HepG2 (cell line): ENCODE results near the gene TNNT1. TPM values are rescaled to one million over a fixed set of nuclear protein-coding genes. Genes with fewer than 3 reads are reported as not detected.

Experiments
- ATRX ChIP-seq: sonication (generic); formaldehyde crosslinking; IDR thresholded peaks from 2 replicates; pipeline ENCODE4 v1.4.0; 2020; ENCODE audit warnings: missing genetic modification reagents, borderline replicate concordance
- GABPB1 ChIP-seq: IDR thresholded peaks from 2 replicates; pipeline ENCODE4 v1.6.1; 2016; ENCODE audit warnings: mild to moderate bottlenecking, missing genetic modification reagents, moderate library complexity, missing compliant biosample characterization
- HDAC1 ChIP-seq: sonication (generic); formaldehyde crosslinking; IDR thresholded peaks from 2 replicates; pipeline ENCODE4 v1.5.1; 2020; ENCODE audit warnings: mild to moderate bottlenecking, missing genetic modification reagents
- KDM2A ChIP-seq: sonication (generic); formaldehyde crosslinking; IDR thresholded peaks from 2 replicates; pipeline ENCODE4 v1.4.0; 2020; ENCODE audit warnings: low read depth, missing genetic modification reagents, borderline replicate concordance
- MTA1 ChIP-seq: sonication (generic); formaldehyde crosslinking; IDR thresholded peaks from 2 replicates; pipeline ENCODE4 v1.4.0; 2020; ENCODE audit warnings: missing genetic modification reagents, mild to moderate bottlenecking, borderline replicate concordance
- PTBP1 ChIP-seq: fragments of 200-400 bp; formaldehyde crosslinking; IDR thresholded peaks from 2 replicates; pipeline ENCODE4 v1.6.1; 2018; ENCODE audit warnings: low read length, low read depth; ENCODE audit not compliant: poor library complexity, severe bottlenecking
- SAP130 ChIP-seq: IDR thresholded peaks from 2 replicates; pipeline ENCODE4 v1.6.1; 2016; ENCODE audit warnings: low read depth
- SSRP1 ChIP-seq: IDR thresholded peaks from 2 replicates; pipeline ENCODE4 v1.6.1; 2016; ENCODE audit warnings: control low read depth
- STAT5B ChIP-seq: sonication (generic); formaldehyde crosslinking; IDR thresholded peaks from 2 replicates; pipeline ENCODE4 v1.4.0; 2020; ENCODE audit warnings: missing genetic modification reagents
- ZBTB20 ChIP-seq: sonication (generic); formaldehyde crosslinking; IDR thresholded peaks from 2 replicates; pipeline ENCODE4 v1.8.1; 2023; ENCODE audit warnings: missing genetic modification reagents, low read depth, mild to moderate bottlenecking, borderline replicate concordance
- ZNF24 ChIP-seq: fragments of 450-650 bp; IDR thresholded peaks from 2 replicates; pipeline ENCODE4 v1.6.1; 2017; ENCODE audit warnings: antibody characterized with exemption, mild to moderate bottlenecking
- ZNF501 ChIP-seq: sonication (generic); formaldehyde crosslinking; IDR thresholded peaks from 2 replicates; pipeline ENCODE4 v1.5.1; 2020; ENCODE audit warnings: mild to moderate bottlenecking, moderate library complexity, missing genetic modification reagents
- ZNF530 ChIP-seq: sonication (generic); formaldehyde crosslinking; IDR thresholded peaks from 2 replicates; pipeline ENCODE4 v1.5.0; 2020; ENCODE audit warnings: low read depth, mild to moderate bottlenecking, missing genetic modification reagents
- polyA plus RNA-seq, 8 experiments: library from polyadenylated mRNA; depleted of rRNA in 3 of 8; stranded (reverse) in 7 of 8; unstranded in 1 of 8; fragments of >200 nt; fragmentation: Illumina TruSeq in 4 of 8; extraction: Trizol in 4 of 8; gene quantifications; 2 replicates each; pipeline versions ENCODE4 v1.2.1 to v1.2.3, GENCODE V29; 2011 to 2016; ENCODE audit warnings: low read depth in 4 of 8, missing spikeins in 1 of 8, mixed read lengths in 1 of 8; ENCODE audit not compliant: insufficient read depth in 1 of 8
- total RNA-seq, 5 experiments: library from RNA; depleted of rRNA; stranded (reverse); fragments of >200 nt; fragmentation: Illumina TruSeq; extraction: Trizol; gene quantifications; 2 replicates each; pipeline ENCODE4 v1.2.3, GENCODE V29; 2016; ENCODE audit warnings: low read depth in 1 of 5
- TF ChIP-seq, protein P1 (sequence below): sonication (generic); formaldehyde crosslinking; IDR thresholded peaks from 2 replicates; pipeline ENCODE4 v1.8.1; 2022; ENCODE audit warnings: low read depth, mild to moderate bottlenecking, missing genetic modification reagents
- TF ChIP-seq, protein P2 (sequence below): sonication (generic); formaldehyde crosslinking; IDR thresholded peaks from 2 replicates; pipeline ENCODE4 v1.4.0; 2020; ENCODE audit warnings: missing genetic modification reagents, low read depth, mild to moderate bottlenecking, borderline replicate concordance
- TF ChIP-seq, protein P3 (sequence below): sonication (generic); formaldehyde crosslinking; IDR thresholded peaks from 2 replicates; pipeline ENCODE4 v1.4.0; 2020; ENCODE audit warnings: missing genetic modification reagents, borderline replicate concordance
- TF ChIP-seq, protein P4 (sequence below): sonication (generic); formaldehyde crosslinking; IDR thresholded peaks from 2 replicates; pipeline ENCODE4 v1.4.0; 2020; ENCODE audit warnings: missing genetic modification reagents

The TNNT1 gene
- total and polyA plus RNA-seq, 2 of the 13 experiments (the other 11 are each of a cell fraction or from before 2014, with no cell fraction given) = 1.3 to 2.4 TPM

DNA sequence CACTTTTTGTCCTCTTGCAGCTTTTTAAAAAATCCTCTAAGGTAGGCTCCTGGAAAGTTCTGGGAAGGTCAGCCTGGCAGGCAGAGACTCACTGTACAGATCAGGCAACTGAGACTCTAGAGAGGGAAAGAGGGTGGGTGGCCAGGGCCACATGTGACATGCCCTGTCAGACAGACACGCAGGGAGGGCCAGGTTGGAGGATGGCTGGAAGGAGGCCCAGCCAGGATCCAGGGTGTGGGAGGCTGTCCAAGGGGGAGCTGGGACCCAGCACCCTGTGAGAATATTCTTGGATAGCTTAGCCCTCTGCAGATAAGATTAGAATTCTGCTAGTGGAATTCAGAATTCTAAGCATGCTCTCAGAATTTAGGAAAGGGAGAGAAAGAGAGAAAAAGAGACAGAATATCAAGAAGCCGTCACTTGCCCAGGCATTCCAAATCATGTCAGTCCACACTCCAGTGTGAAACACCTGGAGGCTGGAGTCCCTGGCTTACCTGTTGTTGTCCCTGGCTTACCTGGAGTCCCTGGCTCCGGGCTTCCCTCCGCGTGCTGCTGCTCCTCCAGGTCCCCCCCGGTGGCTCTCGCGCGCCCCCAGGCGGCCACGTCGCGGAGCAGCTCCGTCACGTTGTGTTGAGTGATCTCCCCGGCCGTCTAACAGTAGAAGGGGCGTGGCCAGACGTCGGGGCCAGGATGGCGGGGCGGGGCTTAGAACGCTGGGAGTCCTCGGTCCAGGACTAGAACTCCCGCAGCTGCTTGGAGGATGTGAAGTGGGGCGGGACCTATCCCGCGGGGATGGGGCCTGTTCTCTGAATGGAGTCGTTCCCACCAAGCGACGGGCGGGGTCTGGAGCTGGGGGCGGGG lies 11.4 kb upstream of the TNNT1 start (continued):
- TF ChIP-seq, protein P1, sequence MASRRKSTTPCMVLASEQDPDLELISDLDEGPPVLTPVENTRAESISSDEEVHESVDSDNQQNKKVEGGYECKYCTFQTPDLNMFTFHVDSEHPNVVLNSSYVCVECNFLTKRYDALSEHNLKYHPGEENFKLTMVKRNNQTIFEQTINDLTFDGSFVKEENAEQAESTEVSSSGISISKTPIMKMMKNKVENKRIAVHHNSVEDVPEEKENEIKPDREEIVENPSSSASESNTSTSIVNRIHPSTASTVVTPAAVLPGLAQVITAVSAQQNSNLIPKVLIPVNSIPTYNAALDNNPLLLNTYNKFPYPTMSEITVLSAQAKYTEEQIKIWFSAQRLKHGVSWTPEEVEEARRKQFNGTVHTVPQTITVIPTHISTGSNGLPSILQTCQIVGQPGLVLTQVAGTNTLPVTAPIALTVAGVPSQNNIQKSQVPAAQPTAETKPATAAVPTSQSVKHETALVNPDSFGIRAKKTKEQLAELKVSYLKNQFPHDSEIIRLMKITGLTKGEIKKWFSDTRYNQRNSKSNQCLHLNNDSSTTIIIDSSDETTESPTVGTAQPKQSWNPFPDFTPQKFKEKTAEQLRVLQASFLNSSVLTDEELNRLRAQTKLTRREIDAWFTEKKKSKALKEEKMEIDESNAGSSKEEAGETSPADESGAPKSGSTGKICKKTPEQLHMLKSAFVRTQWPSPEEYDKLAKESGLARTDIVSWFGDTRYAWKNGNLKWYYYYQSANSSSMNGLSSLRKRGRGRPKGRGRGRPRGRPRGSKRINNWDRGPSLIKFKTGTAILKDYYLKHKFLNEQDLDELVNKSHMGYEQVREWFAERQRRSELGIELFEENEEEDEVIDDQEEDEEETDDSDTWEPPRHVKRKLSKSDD (CRISPR knock-in tag) = no peak
- TF ChIP-seq HDAC1 (peak; percentile 29; the same call in 1 of the 2 replicates), SSRP1 (CRISPR knock-in tag) (no peak), PTBP1 (no peak), ZNF24 (no peak), SAP130 (CRISPR knock-in tag) (peak; percentile 43), MTA1 (CRISPR knock-in tag) (no peak), GABPB1 (peak; percentile 65), ZNF530 (no peak), ZBTB20 (CRISPR knock-in tag) (no peak), ATRX (no peak), KDM2A (CRISPR knock-in tag) (peak; percentile 83; the same call in 1 of the 2 replicates), ZNF501 (CRISPR knock-in tag) (0 out of 2 replicates have a peak, but pooled peaks have one; percentile 28), STAT5B (CRISPR knock-in tag) (no peak)
- TF ChIP-seq, protein P2, sequence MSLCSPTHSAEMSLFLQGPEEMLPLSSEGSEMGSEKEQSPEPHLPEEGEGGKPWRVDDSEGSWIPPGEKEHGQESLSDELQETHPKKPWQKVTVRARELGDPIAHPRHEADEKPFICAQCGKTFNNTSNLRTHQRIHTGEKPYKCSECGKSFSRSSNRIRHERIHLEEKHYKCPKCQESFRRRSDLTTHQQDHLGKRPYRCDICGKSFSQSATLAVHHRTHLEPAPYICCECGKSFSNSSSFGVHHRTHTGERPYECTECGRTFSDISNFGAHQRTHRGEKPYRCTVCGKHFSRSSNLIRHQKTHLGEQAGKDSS (CRISPR knock-in tag) = no peak
- TF ChIP-seq, protein P3, sequence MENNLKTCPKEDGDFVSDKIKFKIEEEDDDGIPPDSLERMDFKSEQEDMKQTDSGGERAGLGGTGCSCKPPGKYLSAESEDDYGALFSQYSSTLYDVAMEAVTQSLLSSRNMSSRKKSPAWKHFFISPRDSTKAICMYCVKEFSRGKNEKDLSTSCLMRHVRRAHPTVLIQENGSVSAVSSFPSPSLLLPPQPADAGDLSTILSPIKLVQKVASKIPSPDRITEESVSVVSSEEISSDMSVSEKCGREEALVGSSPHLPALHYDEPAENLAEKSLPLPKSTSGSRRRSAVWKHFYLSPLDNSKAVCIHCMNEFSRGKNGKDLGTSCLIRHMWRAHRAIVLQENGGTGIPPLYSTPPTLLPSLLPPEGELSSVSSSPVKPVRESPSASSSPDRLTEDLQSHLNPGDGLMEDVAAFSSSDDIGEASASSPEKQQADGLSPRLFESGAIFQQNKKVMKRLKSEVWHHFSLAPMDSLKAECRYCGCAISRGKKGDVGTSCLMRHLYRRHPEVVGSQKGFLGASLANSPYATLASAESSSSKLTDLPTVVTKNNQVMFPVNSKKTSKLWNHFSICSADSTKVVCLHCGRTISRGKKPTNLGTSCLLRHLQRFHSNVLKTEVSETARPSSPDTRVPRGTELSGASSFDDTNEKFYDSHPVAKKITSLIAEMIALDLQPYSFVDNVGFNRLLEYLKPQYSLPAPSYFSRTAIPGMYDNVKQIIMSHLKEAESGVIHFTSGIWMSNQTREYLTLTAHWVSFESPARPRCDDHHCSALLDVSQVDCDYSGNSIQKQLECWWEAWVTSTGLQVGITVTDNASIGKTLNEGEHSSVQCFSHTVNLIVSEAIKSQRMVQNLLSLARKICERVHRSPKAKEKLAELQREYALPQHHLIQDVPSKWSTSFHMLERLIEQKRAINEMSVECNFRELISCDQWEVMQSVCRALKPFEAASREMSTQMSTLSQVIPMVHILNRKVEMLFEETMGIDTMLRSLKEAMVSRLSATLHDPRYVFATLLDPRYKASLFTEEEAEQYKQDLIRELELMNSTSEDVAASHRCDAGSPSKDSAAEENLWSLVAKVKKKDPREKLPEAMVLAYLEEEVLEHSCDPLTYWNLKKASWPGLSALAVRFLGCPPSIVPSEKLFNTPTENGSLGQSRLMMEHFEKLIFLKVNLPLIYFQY (CRISPR knock-in tag) = no peak
- TF ChIP-seq, protein P4, sequence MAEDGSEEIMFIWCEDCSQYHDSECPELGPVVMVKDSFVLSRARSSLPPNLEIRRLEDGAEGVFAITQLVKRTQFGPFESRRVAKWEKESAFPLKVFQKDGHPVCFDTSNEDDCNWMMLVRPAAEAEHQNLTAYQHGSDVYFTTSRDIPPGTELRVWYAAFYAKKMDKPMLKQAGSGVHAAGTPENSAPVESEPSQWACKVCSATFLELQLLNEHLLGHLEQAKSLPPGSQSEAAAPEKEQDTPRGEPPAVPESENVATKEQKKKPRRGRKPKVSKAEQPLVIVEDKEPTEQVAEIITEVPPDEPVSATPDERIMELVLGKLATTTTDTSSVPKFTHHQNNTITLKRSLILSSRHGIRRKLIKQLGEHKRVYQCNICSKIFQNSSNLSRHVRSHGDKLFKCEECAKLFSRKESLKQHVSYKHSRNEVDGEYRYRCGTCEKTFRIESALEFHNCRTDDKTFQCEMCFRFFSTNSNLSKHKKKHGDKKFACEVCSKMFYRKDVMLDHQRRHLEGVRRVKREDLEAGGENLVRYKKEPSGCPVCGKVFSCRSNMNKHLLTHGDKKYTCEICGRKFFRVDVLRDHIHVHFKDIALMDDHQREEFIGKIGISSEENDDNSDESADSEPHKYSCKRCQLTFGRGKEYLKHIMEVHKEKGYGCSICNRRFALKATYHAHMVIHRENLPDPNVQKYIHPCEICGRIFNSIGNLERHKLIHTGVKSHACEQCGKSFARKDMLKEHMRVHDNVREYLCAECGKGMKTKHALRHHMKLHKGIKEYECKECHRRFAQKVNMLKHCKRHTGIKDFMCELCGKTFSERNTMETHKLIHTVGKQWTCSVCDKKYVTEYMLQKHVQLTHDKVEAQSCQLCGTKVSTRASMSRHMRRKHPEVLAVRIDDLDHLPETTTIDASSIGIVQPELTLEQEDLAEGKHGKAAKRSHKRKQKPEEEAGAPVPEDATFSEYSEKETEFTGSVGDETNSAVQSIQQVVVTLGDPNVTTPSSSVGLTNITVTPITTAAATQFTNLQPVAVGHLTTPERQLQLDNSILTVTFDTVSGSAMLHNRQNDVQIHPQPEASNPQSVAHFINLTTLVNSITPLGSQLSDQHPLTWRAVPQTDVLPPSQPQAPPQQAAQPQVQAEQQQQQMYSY (CRISPR knock-in tag) = no peak
